Measurements from ENCODE around the gene EXOC6.

GRCh38 chr10:92886334-92886961, 38.1 kb downstream of the EXOC6 start:
- TF ChIP-seq CTCF (IDR thresholded peaks at IDR 0.05 in 8 of 11, conservative IDR thresholded peaks at IDR 0.05 in 3 of 11) (no peak), POLR2A (IDR thresholded peaks at IDR 0.05) (no peak), POLR2AphosphoS5 (IDR thresholded peaks at IDR 0.05) (no peak)
